ENCODE data around the gene CSN3. TPM values are rescaled to one million over a fixed set of nuclear protein-coding genes. Genes with fewer than 3 reads are reported as not detected.

Gene CSN3
- total RNA-seq, 2 donors from 2014 or later, result not detected

DNA sequence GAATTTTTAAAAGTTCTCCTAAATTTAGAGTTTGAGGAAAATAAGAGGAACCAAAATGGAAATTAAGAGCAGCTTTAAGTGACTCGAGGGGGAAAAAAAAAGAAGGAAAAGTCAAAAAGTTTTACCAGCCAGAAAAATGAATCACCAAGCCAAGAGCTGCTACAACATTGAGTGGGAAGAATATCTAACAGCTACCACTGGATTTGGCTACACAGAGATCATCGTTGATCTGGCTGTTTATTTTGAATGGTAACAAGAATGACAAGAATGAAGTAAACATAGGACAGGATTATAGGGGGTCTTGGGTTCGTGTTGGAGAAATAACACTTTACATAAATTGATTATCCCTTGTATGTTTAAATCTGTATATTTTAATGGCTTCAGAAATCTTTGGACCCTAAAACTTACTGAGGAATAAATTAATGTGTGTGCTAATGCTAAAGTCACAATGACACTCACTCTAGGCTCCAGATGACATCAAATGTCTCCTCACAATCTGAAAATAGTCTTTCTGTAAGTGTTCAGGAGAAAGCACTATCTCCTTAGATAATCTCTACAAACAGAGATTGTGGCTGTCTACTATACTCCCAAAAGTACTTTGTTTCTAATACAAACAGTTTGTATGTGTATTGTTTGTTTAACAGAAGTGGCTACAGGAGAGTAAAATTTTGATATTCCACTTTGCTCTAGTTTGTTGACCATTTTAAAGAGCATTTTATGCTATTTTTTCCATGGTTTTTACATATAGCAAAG, 3.1 kb upstream of the CSN3 start:
- no peak overlapping the region for H3K27ac ChIP-seq
- intact Hi-C loops (cut with DNase I), result no loop called here
- no peaks in the 10 kb centered on the region for H3K9me3 ChIP-seq
- no peak for TF ChIP-seq POLR2AphosphoS5 (IDR thresholded peaks at IDR 0.05)
- no peak for TF ChIP-seq CTCF (IDR thresholded peaks at IDR 0.05)
- no peak for TF ChIP-seq POLR2A (IDR thresholded peaks at IDR 0.05)
- WGBS, result 32% methylated on average over 3 of the region's 3 CpGs
- H3K36me3 ChIP-seq, result no peaks in the 10 kb centered on the region
- H3K4me3 ChIP-seq, result no peak overlapping the region
- no peak for DNase-seq (ENCODE audit: low spot score)
- H3K4me1 ChIP-seq (replicated peaks), result no peaks in the 10 kb centered on the region
- no peaks in the 10 kb centered on the region for H3K27me3 ChIP-seq (replicated peaks; ENCODE audit: insufficient read depth)

- Histone ChIP-seq H3K36me3 (no peaks in the 10 kb centered on the region), H3K27me3 (replicated peaks; ENCODE audit: insufficient read depth) (no peaks in the 10 kb centered on the region), H3K4me1 (replicated peaks) (no peaks in the 10 kb centered on the region), H3K27ac (no peak overlapping the region), H3K9me3 (no peaks in the 10 kb centered on the region), H3K4me3 (no peak overlapping the region)
- no peak for TF ChIP-seq POLR2AphosphoS5 (IDR thresholded peaks at IDR 0.05)
- TF ChIP-seq CTCF (IDR thresholded peaks at IDR 0.05), result no peak
- no peak for TF ChIP-seq POLR2A (IDR thresholded peaks at IDR 0.05)
- no peak for DNase-seq (ENCODE audit: low spot score)
- intact Hi-C loops (cut with DNase I), result no loop called here
- 74% methylated on average over 5 of the region's 5 CpGs for WGBS
Observed at GRCh38 chr4:70239884-70240591, 2.4 kb upstream of the CSN3 start.

DNA sequence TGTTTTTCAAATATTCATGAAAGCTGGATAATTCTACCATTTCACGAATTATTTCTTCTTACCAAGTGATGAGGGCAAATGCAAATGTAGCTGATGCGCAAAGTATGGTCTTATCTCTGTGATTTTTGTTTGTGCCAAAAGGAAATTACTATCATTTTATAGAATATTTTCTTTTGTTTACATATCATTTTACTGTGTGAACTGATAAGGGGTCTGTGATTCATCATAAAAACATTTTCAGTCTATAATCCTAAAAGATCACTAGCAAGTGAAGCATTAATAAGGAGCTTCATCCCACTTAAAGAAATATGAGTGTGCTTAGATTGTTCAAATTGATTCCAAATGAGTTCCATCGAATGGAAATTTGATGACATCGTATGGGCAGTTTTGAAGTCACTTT, 694 bp downstream of the CSN3 start:
- no peak for TF ChIP-seq CTCF (IDR thresholded peaks at IDR 0.05)
- no peak for TF ChIP-seq POLR2AphosphoS5 (IDR thresholded peaks at IDR 0.05)
- TF ChIP-seq POLR2A (IDR thresholded peaks at IDR 0.05), result no peak
- H3K9me3 ChIP-seq, result no peaks in the 10 kb centered on the region
- no peak for DNase-seq (ENCODE audit: low spot score)
- WGBS, result 68% methylated on average over 4 of the region's 4 CpGs
- H3K36me3 ChIP-seq, result no peaks in the 10 kb centered on the region
- no peaks in the 10 kb centered on the region for H3K27me3 ChIP-seq (replicated peaks; ENCODE audit: insufficient read depth)
- H3K4me3 ChIP-seq, result no peak overlapping the region
- intact Hi-C loops (cut with DNase I), result no loop called here
- H3K27ac ChIP-seq, result no peak overlapping the region
- no peaks in the 10 kb centered on the region for H3K4me1 ChIP-seq (replicated peaks)

DNA sequence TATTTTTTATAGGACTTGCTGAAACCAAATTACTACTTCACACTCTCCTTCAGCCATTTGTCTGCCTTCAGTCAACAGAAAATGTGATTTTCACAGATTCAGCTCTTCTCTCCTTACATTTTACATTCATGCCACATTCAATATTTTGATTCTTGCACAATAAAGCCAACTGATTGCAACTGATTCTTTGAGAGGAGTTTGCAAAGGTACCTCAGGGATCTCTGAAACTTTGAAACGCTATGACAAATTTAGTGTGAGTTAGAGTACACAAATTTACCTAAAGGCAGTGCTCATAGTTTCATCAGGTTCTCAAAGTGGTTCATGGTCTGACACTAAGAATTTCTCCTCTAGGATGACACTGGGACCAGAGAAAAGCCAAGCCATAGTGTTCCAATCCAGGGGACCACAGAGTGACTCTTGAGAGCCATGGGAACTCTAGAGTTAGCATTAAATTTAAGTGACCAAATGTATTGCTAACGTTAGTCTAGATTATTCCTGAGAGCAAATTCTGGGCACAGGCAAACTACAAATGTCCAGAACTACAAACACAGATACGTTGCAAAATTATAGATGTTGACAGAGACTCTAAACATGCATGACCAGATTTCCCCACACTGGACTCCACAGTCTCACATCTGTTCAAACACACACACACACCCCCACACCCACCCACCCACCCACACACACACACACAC, 9.0 kb downstream of the CSN3 start:
- H3K9me3 ChIP-seq, result no peaks in the 10 kb centered on the region
- H3K36me3 ChIP-seq, result no peaks in the 10 kb centered on the region
- H3K4me3 ChIP-seq, result no peak overlapping the region
- intact Hi-C loops (cut with DNase I), result no loop called here
- no peak for DNase-seq (ENCODE audit: low spot score)
- no peak overlapping the region for H3K27ac ChIP-seq
- no peaks in the 10 kb centered on the region for H3K27me3 ChIP-seq (replicated peaks; ENCODE audit: insufficient read depth)
- 85% methylated on average over 3 of the region's 3 CpGs for WGBS
- TF ChIP-seq CTCF (IDR thresholded peaks at IDR 0.05) (no peak), POLR2A (IDR thresholded peaks at IDR 0.05) (no peak), POLR2AphosphoS5 (IDR thresholded peaks at IDR 0.05) (no peak)
- no peaks in the 10 kb centered on the region for H3K4me1 ChIP-seq (replicated peaks)
